PC-3 (cell line): ENCODE results near the gene LRRC31.

Experiments
- CTCF ChIP-seq: fragments of 300-600 bp; sonication (generic); conservative IDR thresholded peaks from 2 replicates; pipeline ENCODE4 v1.5.1; 2017; ENCODE audit warnings: antibody characterized with exemption, low read depth, mild to moderate bottlenecking, low read length
- EZH2 ChIP-seq: fragments of 300-600 bp; sonication (generic); IDR thresholded peaks from one replicate; pipeline ENCODE4 v1.6.1; 2017; ENCODE audit warnings: antibody characterized with exemption, mild to moderate bottlenecking, low read length; ENCODE audit not compliant: unreplicated experiment

GRCh38 chr3:169897284-169897683 lies 27.5 kb upstream of the LRRC31 start:
- TF ChIP-seq CTCF, result no peak
- TF ChIP-seq EZH2, result no peak
